LNCaP clone FGC (cell line): ENCODE measurements around the gene ELF1.

ENCODE experiments used
- DNase-seq: peaks from one replicate; pipeline ENCODE4 v3.0.0-alpha.2; 2011; ENCODE audit warnings: low read depth
- H3K4me3 ChIP-seq: 2 replicates; pipeline ENCODE4 v1.5.1; 2011; ENCODE audit warnings: mild to moderate bottlenecking, low read depth, low read length, control low read depth
- CTCF ChIP-seq: IDR thresholded peaks from 2 replicates; pipeline ENCODE4 v1.5.1; 2012; ENCODE audit warnings: mild to moderate bottlenecking; ENCODE audit not compliant: control insufficient read depth, insufficient read depth; ENCODE audit errors: extremely low read depth

ELF1 gene

DNA sequence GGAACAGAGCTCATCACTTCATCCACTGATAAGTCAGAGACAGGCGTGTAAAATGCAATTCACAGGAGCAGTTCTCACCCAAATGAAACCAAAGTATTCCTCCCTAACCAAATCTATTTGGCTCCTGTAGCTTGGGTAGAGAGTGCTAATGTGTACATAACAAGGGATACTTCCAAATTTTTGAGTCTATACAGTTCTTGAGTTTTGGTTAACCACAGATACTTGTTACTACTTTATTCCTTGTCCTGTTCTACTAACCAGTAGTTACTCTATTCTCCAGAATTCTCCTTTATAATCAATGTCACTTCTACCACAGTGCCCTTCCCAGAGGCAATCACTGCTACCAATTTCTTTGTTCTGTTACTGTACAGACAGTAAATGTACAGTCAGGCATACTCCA lies 57.3 kb downstream of the ELF1 start:
- no peak overlapping the region for H3K4me3 ChIP-seq
- TF ChIP-seq CTCF: no peak
- no peak for DNase-seq

DNA sequence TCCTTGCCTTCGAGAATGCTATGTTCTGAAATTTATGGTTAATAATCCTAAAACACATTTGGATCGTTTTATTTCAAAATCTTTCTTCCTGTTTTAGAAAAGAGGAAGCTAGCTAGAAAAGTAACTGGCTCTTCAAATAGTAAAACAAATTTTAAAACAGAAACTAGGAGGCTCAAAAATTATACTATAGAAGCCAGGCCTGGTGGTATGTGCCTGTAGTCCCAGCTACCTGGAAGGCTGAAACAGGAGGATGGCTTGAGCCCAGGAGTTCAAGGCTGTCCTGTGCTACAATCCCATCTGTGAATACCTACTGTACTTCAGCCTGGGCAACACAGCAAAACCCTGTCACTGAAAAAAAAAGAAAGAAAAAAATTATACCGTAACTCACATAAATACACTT lies 57.9 kb downstream of the ELF1 start:
- DNase-seq: no peak
- no peak overlapping the region for H3K4me3 ChIP-seq
- no peak for TF ChIP-seq CTCF

DNA sequence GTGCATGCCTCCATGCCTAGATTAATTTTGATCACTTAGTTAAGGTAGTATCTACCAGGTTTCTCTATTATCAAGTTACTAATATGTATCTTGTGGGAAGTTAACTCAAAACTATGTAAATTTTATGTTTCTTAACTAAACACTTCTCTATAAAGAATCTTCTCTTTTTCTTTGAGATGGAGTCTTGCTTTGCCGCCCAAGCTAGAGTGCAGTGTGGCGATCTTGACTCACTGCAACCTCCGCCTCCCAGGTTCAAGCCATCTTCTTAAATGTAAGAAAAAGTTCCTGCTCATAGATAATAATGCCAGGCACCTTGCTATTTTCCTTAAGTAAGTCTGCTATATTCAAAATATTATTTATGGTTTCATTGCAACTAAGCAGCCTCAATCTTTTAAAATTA lies 58.4 kb downstream of the ELF1 start:
- DNase-seq: no peak
- TF ChIP-seq CTCF: no peak
- no peak overlapping the region for H3K4me3 ChIP-seq

- H3K4me3 ChIP-seq: no peak overlapping the region
- no peak for TF ChIP-seq CTCF
- no peak for DNase-seq
Measured at GRCh38 chr13:40958655-40959054, 60.5 kb downstream of the ELF1 start.

DNA sequence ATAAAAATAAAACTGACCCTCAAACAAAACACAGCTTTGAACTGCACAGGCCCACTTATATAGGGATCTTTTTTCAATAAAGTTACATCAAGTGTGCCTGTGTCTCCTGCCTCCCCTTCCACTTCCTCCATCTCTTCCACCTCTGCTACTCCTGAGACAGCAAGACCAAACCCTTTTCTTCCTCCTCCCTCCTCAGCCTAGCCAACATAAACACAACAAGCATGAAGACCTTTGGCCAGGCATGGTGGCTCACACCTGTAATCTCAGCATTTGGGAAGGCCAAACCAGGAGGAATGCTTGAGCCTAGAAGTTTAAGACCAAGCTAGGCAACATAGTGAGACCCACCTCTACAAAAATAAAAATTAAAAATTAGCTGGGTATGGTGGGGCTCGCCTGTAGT lies 72.6 kb downstream of the ELF1 start:
- no peak for TF ChIP-seq CTCF
- H3K4me3 ChIP-seq: no peak overlapping the region
- no peak for DNase-seq

DNA sequence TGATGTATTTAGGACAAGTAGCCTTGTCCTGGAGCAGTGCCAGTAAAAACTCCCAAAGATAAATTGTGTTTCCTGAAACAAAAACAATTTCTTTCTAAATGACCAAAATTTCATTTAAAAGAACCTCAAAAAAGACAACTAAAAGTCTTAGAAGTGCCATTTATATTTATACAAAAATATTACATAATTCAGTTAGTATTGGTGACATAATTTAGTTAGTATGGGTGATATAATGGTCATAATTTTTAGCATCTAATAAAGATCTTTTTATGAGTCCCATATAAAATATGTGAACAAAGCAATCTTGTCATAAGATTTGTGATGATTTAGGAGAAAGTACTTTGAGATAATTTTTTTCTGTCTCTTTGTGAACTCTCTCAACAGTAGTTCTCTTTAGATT lies 76.0 kb downstream of the ELF1 start:
- no peak for TF ChIP-seq CTCF
- no peak overlapping the region for H3K4me3 ChIP-seq
- no peak for DNase-seq

- TF ChIP-seq CTCF: no peak
- DNase-seq: no peak
Measured at GRCh38 chr13:40941581-40941980, 77.5 kb downstream of the ELF1 start.

More at GRCh38 chr13:40941581-40941980, 77.5 kb downstream of the ELF1 start:
- no peak overlapping the region for H3K4me3 ChIP-seq
